Measurements from ENCODE around the gene ZNF446. TPM values are rescaled to one million over a fixed set of nuclear protein-coding genes. Genes with fewer than 3 reads are reported as not detected.
A peak's percentile ranks its signal among the peaks of the same experiment; 100 is the strongest.
"Not testable (repeated sequence)": the region's sequence is repeated elsewhere in the genome, so short reads cannot be mapped to it uniquely, and the experiment has no call there.

ZNF446 gene
- 1 to 10 TPM; 6.4 to 9.9 TPM for total RNA-seq
- polyA plus RNA-seq: 10 to 100 TPM; 10.4 to 26.1 TPM
- long read RNA-seq, donor 1, partial matches to known transcripts: 23 of 63 reads
- long read RNA-seq, donor 1, other reads (novel, unspliced or antisense): 37 of 63 reads
- long read RNA-seq, donor 2, partial matches to known transcripts: 4 of 12 reads
- long read RNA-seq, donor 2, other reads (novel, unspliced or antisense): 6 of 12 reads

GRCh38 chr19:58475714-58476497, at the start of gene ZNF446:
ZNF446 (plus strand) TSS chr19:58476352; CDS start chr19:58477219, 867 bp downstream.
- ATAC-seq (ENCODE audit: low FRiP score): peak; percentile 95
- Histone ChIP-seq H3K4me1 (ENCODE audit: control insufficient read depth in 1 of 2, insufficient read depth in 2 of 2, low read length in 2 of 2) (no peaks in the 10 kb centered on the region), H3K36me3 (ENCODE audit: control insufficient read depth in 1 of 2, insufficient read depth in 2 of 2, low read length in 1 of 2) (peaks cover 0 to 4% of the 10 kb centered on the region in 2 donors), H3K4me3 (ENCODE audit: low read length in 2 of 2) (peak within 1 kb of the TSS; percentile 27 to 32), H3K27me3 (ENCODE audit: control insufficient read depth in 1 of 2, insufficient read depth in 2 of 2, low read length in 1 of 2) (no peaks in the 10 kb centered on the region), H3K27ac (ENCODE audit: low read depth in 1 of 2, low read length in 2 of 2) (peak within 1 kb of the TSS; percentile 7 to 78), H3K9me3 (ENCODE audit: control insufficient read depth, low read length) (no peaks in the 10 kb centered on the region)
- WGBS, 2 donors: 0% methylated on average over 62 to 64 of the region's 64 CpGs
- intact Hi-C loops (cut with DNase I): no loop called here
- peak; percentile 98 for DNase-seq

- WGBS, 2 donors: 60 to 93% methylated on average over 1 of the region's 1 CpG
- DNase-seq (no peak), ATAC-seq (ENCODE audit: low FRiP score) (no peak)
- Histone ChIP-seq H3K27me3 (ENCODE audit: control insufficient read depth in 1 of 2, insufficient read depth in 2 of 2, low read length in 1 of 2) (no peaks in the 10 kb centered on the region), H3K4me3 (ENCODE audit: low read length in 2 of 2) (no peak overlapping the region), H3K9me3 (ENCODE audit: control insufficient read depth, low read length) (peaks cover 51% of the 10 kb centered on the region), H3K27ac (ENCODE audit: low read depth in 1 of 2, low read length in 2 of 2) (no peak overlapping the region), H3K36me3 (ENCODE audit: control insufficient read depth in 1 of 2, insufficient read depth in 2 of 2, low read length in 1 of 2) (peaks cover 0 to 3% of the 10 kb centered on the region in 2 donors), H3K4me1 (ENCODE audit: control insufficient read depth in 1 of 2, insufficient read depth in 2 of 2, low read length in 2 of 2) (no peaks in the 10 kb centered on the region)
- intact Hi-C loops (cut with DNase I): no loop called here
These were observed 47.5 kb upstream of the ZNF446 start for GRCh38 chr19:58428617-58429016.

- intact Hi-C loops (cut with DNase I): no loop called here
- DNase-seq (no peak), ATAC-seq (ENCODE audit: low FRiP score) (no peak)
- H3K4me3 ChIP-seq (ENCODE audit: low read length in 2 of 2): no peak overlapping the region
- no peaks in the 10 kb centered on the region for H3K4me1 ChIP-seq (ENCODE audit: control insufficient read depth in 1 of 2, insufficient read depth in 2 of 2, low read length in 2 of 2)
- H3K27ac ChIP-seq (ENCODE audit: low read depth in 1 of 2, low read length in 2 of 2): no peak overlapping the region
- no peaks in the 10 kb centered on the region for H3K27me3 ChIP-seq (ENCODE audit: control insufficient read depth in 1 of 2, insufficient read depth in 2 of 2, low read length in 1 of 2)
- H3K36me3 ChIP-seq (ENCODE audit: control insufficient read depth in 1 of 2, insufficient read depth in 2 of 2, low read length in 1 of 2): peaks cover 4 to 15% of the 10 kb centered on the region in 2 donors
- H3K9me3 ChIP-seq (ENCODE audit: control insufficient read depth, low read length): peaks cover 62% of the 10 kb centered on the region
These were observed 46.4 kb upstream of the ZNF446 start for GRCh38 chr19:58429745-58430144.

GRCh38 chr19:58434217-58434616, 41.9 kb upstream of the ZNF446 start:
- Histone ChIP-seq H3K4me3 (ENCODE audit: low read length in 2 of 2) (no peak overlapping the region), H3K9me3 (ENCODE audit: control insufficient read depth, low read length) (peaks cover 64% of the 10 kb centered on the region)
- intact Hi-C loops (cut with DNase I): no loop called here

GRCh38 chr19:58439576-58440554, 36.3 kb upstream of the ZNF446 start, which contains the start of gene ZNF132:
ZNF132 (minus strand) TSS chr19:58440153; CDS start chr19:58439821, 332 bp downstream.
- Histone ChIP-seq H3K4me3 (ENCODE audit: low read length in 2 of 2) (peak within 1 kb of the TSS; percentile 39 to 50), H3K4me1 (ENCODE audit: control insufficient read depth in 1 of 2, insufficient read depth in 2 of 2, low read length in 2 of 2) (no peaks in the 10 kb centered on the region), H3K27ac (ENCODE audit: low read depth in 1 of 2, low read length in 2 of 2) (peak within 1 kb of the TSS in 1 of 2 donors; percentile 68), H3K36me3 (ENCODE audit: control insufficient read depth in 1 of 2, insufficient read depth in 2 of 2, low read length in 1 of 2) (peaks cover 10% of the 10 kb centered on the region in 2 donors), H3K27me3 (ENCODE audit: control insufficient read depth in 1 of 2, insufficient read depth in 2 of 2, low read length in 1 of 2) (no peaks in the 10 kb centered on the region), H3K9me3 (ENCODE audit: control insufficient read depth, low read length) (peaks cover 20% of the 10 kb centered on the region)
- ATAC-seq (ENCODE audit: low FRiP score) (peak; percentile 98), DNase-seq (peak; percentile 98)
- intact Hi-C loops (cut with DNase I): loop anchor here in 1 of 2 donors (1.0 to 5.0 kb wide), 2 partner anchors 11 to 38 kb away; partner anchors contain the start of gene ZNF324B
- 7 to 8% methylated on average over 59 of the region's 59 CpGs for WGBS, 2 donors

More at GRCh38 chr19:58434217-58434616, 41.9 kb upstream of the ZNF446 start:
- Histone ChIP-seq H3K4me1 (ENCODE audit: control insufficient read depth in 1 of 2, insufficient read depth in 2 of 2, low read length in 2 of 2) (no peaks in the 10 kb centered on the region), H3K36me3 (ENCODE audit: control insufficient read depth in 1 of 2, insufficient read depth in 2 of 2, low read length in 1 of 2) (peaks cover 14 to 26% of the 10 kb centered on the region in 2 donors), H3K27me3 (ENCODE audit: control insufficient read depth in 1 of 2, insufficient read depth in 2 of 2, low read length in 1 of 2) (no peaks in the 10 kb centered on the region), H3K27ac (ENCODE audit: low read depth in 1 of 2, low read length in 2 of 2) (no peak overlapping the region)
- WGBS, 2 donors: 95 to 98% methylated on average over 2 of the region's 2 CpGs
- DNase-seq (no peak), ATAC-seq (ENCODE audit: low FRiP score) (no peak)

- Histone ChIP-seq H3K36me3 (ENCODE audit: control insufficient read depth in 1 of 2, insufficient read depth in 2 of 2, low read length in 1 of 2) (peaks cover 5 to 7% of the 10 kb centered on the region in 2 donors), H3K27me3 (ENCODE audit: control insufficient read depth in 1 of 2, insufficient read depth in 2 of 2, low read length in 1 of 2) (no peaks in the 10 kb centered on the region), H3K9me3 (ENCODE audit: control insufficient read depth, low read length) (peaks cover 16% of the 10 kb centered on the region), H3K4me3 (ENCODE audit: low read length in 2 of 2) (peak overlapping the region; percentile 9 to 50), H3K4me1 (ENCODE audit: control insufficient read depth in 1 of 2, insufficient read depth in 2 of 2, low read length in 2 of 2) (no peaks in the 10 kb centered on the region), H3K27ac (ENCODE audit: low read depth in 1 of 2, low read length in 2 of 2) (no peak overlapping the region)
- intact Hi-C loops (cut with DNase I): loop anchor here in 1 of 2 donors (1.0 to 5.0 kb wide), 2 partner anchors 11 to 38 kb away; partner anchors contain the start of gene ZNF324B
- no peak for DNase-seq
- ATAC-seq (ENCODE audit: low FRiP score): peak; percentile 28
- WGBS, 2 donors: 10 to 12% methylated on average over 31 of the region's 31 CpGs
These were observed 35.6 kb upstream of the ZNF446 start for GRCh38 chr19:58440556-58440955.

- not testable (repeated sequence) for DNase-seq; H3K36me3 ChIP-seq (ENCODE audit: control insufficient read depth in 1 of 2, insufficient read depth in 2 of 2, low read length in 1 of 2); H3K4me3 ChIP-seq (ENCODE audit: low read length in 2 of 2); ATAC-seq (ENCODE audit: low FRiP score); H3K9me3 ChIP-seq (ENCODE audit: control insufficient read depth, low read length); H3K4me1 ChIP-seq (ENCODE audit: control insufficient read depth in 1 of 2, insufficient read depth in 2 of 2, low read length in 2 of 2); H3K27me3 ChIP-seq (ENCODE audit: control insufficient read depth in 1 of 2, insufficient read depth in 2 of 2, low read length in 1 of 2); H3K27ac ChIP-seq (ENCODE audit: low read depth in 1 of 2, low read length in 2 of 2)
- WGBS, 2 donors: 84 to 86% methylated on average over 7 of the region's 7 CpGs
- intact Hi-C loops (cut with DNase I): loop anchor here in 1 of 2 donors (5.0 kb wide), 1 partner anchor 41 kb away; no protein-coding TSS in a partner anchor
These were observed 33.2 kb upstream of the ZNF446 start for GRCh38 chr19:58442986-58443385.

- H3K27me3 ChIP-seq (ENCODE audit: control insufficient read depth in 1 of 2, insufficient read depth in 2 of 2, low read length in 1 of 2); H3K27ac ChIP-seq (ENCODE audit: low read depth in 1 of 2, low read length in 2 of 2); H3K4me3 ChIP-seq (ENCODE audit: low read length in 2 of 2); H3K4me1 ChIP-seq (ENCODE audit: control insufficient read depth in 1 of 2, insufficient read depth in 2 of 2, low read length in 2 of 2); intact Hi-C loops (cut with DNase I); H3K9me3 ChIP-seq (ENCODE audit: control insufficient read depth, low read length); H3K36me3 ChIP-seq (ENCODE audit: control insufficient read depth in 1 of 2, insufficient read depth in 2 of 2, low read length in 1 of 2); DNase-seq; ATAC-seq (ENCODE audit: low FRiP score): not testable (repeated sequence)
- 75 to 79% methylated on average over 3 of the region's 3 CpGs for WGBS, 2 donors
These were observed 27.3 kb upstream of the ZNF446 start for GRCh38 chr19:58448860-58449259.

Data from aorta (tissue), 5 donors.